NCI-H526 (cell line): ENCODE measurements around the gene ACAP1.

Experiments
- DNase-seq, 2 experiments: peaks; one replicate each; lab custom pipeline; 2025; lab: John Stamatoyannopoulos, UW

Gene ACAP1

GRCh38 chr17:7336240-7337175, at the start of gene ACAP1:
Gene ACAP1 (plus strand): TSS chr17:7336529. CDS start chr17:7336735, 206 bp downstream.
- no peak for DNase-seq

- DNase-seq = no peak
These were observed 46.9 kb upstream of the ACAP1 start for GRCh38 chr17:7289256-7290032.

GRCh38 chr17:7290166-7290565, 46.2 kb upstream of the ACAP1 start:
- DNase-seq = no peak

GRCh38 chr17:7290685-7291084, 45.6 kb upstream of the ACAP1 start:
- DNase-seq = no peak

- DNase-seq = no peak
These were observed 44.1 kb upstream of the ACAP1 start for GRCh38 chr17:7292194-7292593.

- DNase-seq = no peak
These were observed 43.6 kb upstream of the ACAP1 start for GRCh38 chr17:7292729-7293128.

GRCh38 chr17:7293159-7293558, 43.2 kb upstream of the ACAP1 start:
- DNase-seq = no peak

GRCh38 chr17:7293816-7294613, 42.3 kb upstream of the ACAP1 start:
- DNase-seq = peak; percentile 52 to 81

- peak; percentile 77 to 97 for DNase-seq
These were observed 41.6 kb upstream of the ACAP1 start, which contains the start of gene YBX2 for GRCh38 chr17:7294614-7295153. Gene YBX2 (minus strand): TSS chr17:7294639. CDS start chr17:7294500, 139 bp downstream.

GRCh38 chr17:7295230-7296180, 40.8 kb upstream of the ACAP1 start:
- no peak for DNase-seq

GRCh38 chr17:7296189-7296861, 40.0 kb upstream of the ACAP1 start:
- peak; percentile 34 to 83 for DNase-seq

- no peak for DNase-seq
These were observed 32.1 kb upstream of the ACAP1 start for GRCh38 chr17:7304179-7304578.

GRCh38 chr17:7306911-7307685, 29.2 kb upstream of the ACAP1 start, which contains the start of gene EIF5A:
Gene EIF5A (plus strand): TSS chr17:7307628. CDS start chr17:7309636, 2,008 bp downstream.
- DNase-seq = peak; percentile 98 to 99

GRCh38 chr17:7307686-7308624, 28.4 kb upstream of the ACAP1 start:
- peak in 1 of 2 experiments; percentile 10 for DNase-seq

GRCh38 chr17:7308625-7309433, 27.5 kb upstream of the ACAP1 start:
- peak; percentile 54 to 73 for DNase-seq

GRCh38 chr17:7309628-7310027, 26.7 kb upstream of the ACAP1 start:
- no peak for DNase-seq
